Activated CD4-positive, CD25-positive, alpha-beta regulatory T cell (primary cell): ENCODE measurements around the gene DYNC1I2.
"Not testable (repeated sequence)": the region's sequence is repeated elsewhere in the genome, so short reads cannot be mapped to it uniquely, and the experiment has no call there.

Experiments used
- DNase-seq, 4 experiments: peaks; one replicate each; lab custom pipeline; 2025; lab: John Stamatoyannopoulos, UW

The DYNC1I2 gene

GRCh38 chr2:171718720-171719119, 31.5 kb downstream of the DYNC1I2 start:
- DNase-seq: no peak

GRCh38 chr2:171719660-171720059, 32.4 kb downstream of the DYNC1I2 start:
- DNase-seq: no peak

GRCh38 chr2:171723716-171724683, 36.7 kb downstream of the DYNC1I2 start:
- DNase-seq: no peak

GRCh38 chr2:171726847-171727450, 39.7 kb downstream of the DYNC1I2 start:
- DNase-seq: no peak

- DNase-seq: no peak
Observed at GRCh38 chr2:171728989-171729951, 42.0 kb downstream of the DYNC1I2 start.

DNA sequence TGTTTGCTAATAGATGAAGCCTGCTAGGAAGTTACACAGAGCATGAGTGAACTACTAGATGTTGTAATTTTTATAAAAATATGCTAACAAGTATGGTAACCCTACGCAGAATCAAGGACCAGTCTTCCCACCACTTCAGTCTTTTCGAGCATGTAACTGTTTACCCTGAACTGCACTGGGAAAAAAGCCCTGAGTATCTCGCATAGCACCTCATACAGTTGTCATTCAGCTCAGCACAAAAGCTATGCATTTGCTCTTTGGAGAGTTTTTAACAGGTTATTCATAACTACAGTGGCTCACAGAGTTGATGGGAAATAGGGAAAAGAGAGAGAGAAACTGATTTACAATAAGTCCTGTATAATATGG, 42.7 kb downstream of the DYNC1I2 start:
- DNase-seq: no peak

DNA sequence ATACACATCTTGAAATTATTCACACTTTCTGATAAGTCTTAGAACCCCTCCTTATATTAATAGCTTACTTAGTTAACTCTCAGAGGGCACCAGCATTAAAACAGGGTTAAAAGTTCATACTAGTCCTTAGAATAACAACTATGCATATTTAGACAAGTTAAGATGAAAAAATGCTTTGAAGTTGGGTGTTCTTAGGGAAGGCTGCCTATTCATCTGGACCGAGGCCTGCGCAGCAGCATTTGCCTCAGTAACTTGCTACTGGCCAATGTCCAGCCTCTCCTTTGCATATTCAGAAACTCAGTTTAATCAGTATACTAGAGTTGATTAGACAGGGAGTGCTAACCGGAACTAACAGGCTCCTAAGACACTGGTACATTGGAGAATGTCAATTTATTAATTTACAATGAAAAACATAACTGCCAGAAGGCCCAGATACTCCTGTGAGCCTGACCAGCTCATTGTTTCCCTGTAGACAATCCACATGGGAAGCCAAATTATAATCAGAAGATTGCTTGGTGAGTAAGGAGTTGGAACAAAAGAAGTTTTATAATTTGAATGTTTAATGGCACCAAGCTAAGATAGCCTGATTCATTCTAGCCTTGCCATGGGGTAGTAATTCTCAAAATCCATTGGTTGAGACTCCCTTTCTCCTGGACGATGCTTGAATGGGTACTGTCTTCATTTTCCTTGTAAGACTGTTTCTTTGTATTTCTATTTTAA, 48.9 kb downstream of the DYNC1I2 start:
- DNase-seq: no peak

- no peak for DNase-seq
Observed at GRCh38 chr2:171741189-171741588, 53.9 kb downstream of the DYNC1I2 start.

- no peak for DNase-seq
Observed at GRCh38 chr2:171742760-171743159, 55.5 kb downstream of the DYNC1I2 start.

DNA sequence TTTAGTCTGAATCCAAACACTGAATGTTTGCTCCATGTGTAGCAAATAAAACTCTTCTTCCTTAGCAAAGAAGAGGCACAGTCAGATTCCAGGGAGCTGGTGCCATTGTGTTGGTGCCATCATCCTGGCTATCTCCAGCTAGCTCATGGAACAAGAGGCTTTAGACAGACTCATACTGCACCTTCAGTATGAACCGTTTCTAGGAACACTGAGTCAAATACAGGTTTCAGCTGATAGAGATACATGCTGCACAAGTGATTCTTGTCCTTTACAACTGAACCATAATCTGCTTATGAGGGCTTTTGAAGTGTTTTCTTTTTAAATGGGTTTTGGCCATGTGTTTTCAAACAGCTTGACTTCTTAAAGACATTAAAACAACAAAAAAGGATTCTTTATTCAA, 57.9 kb downstream of the DYNC1I2 start:
- no peak for DNase-seq

- DNase-seq: no peak
Observed at GRCh38 chr2:171745806-171746205, 58.5 kb downstream of the DYNC1I2 start.

GRCh38 chr2:171747371-171747770, 60.1 kb downstream of the DYNC1I2 start:
- DNase-seq: no peak

DNA sequence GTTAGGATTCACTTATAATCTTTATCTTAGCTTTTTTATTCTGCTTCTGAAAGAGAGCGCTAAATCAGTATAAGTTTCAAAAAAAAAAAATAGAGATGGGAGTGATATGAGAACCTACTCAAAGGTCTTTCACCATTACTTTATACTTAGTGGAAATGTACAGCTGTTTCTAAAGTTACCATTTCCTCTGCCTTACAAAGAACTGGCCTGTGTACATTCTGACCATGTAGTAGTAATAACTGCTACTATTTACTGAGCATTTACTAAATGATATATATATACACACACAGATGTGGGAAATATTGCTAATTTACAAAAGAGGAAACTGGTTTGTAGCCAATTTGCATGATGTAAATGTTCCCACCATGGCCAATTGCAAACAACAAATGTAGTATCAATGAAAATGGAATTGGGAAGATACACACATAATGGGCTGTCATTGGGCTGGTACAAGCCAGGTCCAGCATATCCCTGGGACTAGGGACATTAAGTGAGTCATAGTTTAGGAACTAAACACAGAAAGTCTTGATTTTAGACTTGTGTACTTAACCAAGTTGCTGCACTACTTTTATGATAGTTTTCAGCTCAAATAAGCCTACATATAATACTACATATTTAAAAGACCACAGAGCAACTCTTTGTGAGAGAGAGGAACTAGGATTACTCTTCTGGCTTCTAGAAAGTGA, 67.1 kb downstream of the DYNC1I2 start:
- no peak for DNase-seq

DNA sequence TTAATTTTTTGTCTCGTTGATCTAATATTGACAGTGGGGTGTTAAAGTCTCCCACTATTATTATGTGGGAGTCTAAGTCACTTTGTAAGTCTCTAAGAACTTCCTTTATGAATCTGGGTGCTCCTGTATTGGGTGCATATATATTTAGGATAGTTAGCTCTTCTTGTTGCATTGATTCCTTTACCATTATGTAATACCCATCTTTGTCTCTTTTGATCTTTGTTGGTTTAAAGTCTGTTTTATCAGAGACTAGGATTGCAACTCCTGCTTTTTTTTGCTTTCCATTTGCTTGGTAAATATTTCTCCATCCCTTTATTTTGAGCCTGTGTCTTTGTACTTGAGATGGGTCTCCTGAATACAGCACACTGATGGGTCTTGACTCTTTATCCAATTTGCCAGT, 71.5 kb downstream of the DYNC1I2 start:
- not testable (repeated sequence) for DNase-seq

DNA sequence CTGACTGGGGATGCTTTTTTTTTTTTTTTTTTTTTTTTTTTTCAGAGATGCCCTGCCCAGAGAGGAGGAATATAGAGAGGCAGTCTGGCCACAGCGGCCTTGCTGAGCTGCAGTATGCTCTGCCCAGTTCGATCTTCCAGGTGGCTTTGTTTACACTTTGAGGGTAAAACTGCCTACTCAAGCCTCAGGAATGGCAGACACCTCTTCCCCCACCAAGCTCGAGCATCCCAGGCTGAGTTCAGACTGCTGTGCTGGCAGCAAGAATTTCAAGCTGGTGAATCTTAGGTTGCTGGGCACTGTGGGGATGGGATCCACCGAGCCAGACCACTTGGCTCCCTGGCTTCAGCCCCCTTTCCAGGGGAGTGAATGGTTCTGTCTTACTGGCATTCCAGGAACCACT, 73.9 kb downstream of the DYNC1I2 start:
- not testable (repeated sequence) for DNase-seq

DNA sequence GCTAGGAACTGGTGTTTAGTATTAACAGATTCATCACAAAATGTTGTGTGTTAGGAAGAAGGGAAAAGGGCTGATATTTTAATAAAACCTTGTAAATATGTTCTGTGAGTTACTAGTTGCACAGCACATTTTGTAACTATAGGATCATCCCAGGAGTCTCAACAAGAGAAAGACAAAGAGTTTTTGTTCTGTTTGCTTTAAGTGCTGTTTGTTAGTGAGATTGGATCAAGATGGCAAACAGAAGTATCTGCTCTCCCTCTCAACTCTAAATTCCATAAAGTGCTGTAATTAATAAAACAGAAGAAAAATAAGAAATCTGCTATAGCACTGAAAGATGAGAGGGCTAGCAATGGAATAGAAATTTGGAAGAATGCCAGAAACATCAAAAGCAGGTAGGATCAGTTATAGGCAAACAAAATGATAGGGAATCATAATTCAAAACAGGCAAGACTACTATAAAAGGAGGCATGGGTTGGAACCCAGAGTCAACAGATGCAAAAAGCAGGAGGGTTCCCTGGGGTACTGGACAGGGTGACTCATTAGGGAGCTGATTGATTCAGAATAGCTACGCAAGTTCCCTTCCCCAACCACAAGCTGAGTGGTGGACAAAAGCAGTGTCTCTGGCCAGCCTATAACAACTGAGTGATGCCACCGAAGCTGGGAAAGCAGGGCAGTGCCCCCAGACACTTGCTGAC, 75.8 kb downstream of the DYNC1I2 start:
- no peak for DNase-seq

DNA sequence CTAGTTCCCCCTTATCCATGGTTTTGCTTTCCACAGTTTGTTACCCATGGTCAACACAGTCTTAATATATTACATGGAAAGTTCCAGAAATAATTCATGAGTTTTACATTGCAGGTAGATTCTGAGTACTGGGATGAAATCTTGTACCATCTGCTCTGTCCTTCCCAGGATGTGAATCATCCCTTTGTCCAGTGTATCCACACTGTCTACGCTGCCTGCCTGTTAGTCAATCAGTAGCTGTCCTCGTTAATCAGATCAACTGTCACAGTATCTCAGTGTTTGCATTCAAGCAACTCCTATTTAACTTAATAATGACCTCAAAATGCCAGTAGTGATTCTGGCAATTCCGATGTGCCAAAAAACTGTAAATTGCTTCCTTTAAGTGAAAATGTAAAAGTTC, 76.3 kb downstream of the DYNC1I2 start:
- DNase-seq: no peak

- DNase-seq: no peak
Observed at GRCh38 chr2:171771463-171771862, 84.2 kb downstream of the DYNC1I2 start.

GRCh38 chr2:171772373-171772772, 85.1 kb downstream of the DYNC1I2 start:
- DNase-seq: no peak

DNA sequence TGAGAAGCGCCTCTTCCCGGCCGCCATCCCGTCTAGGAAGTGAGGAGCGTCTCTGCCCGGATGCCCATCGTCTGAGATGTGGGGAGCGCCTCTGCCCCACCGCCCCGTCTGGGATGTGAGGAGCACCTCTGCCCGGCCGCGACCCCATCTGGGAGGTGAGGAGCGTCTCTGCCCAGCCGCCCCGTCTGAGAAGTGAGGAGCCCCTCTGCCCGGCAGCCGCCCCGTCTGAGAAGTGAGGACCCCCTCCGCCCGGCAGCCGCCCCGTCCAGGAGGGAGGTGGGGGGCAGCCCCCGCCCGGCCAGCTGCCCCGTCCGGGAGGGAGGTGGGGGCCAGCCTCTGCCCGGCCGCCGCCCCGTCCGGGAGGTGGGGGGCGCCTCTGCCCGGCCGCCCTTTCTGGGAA, 87.3 kb downstream of the DYNC1I2 start:
- DNase-seq: not testable (repeated sequence)
